Adrenal gland (tissue), 12 donors: ENCODE measurements around the gene DAPK2. TPM values are rescaled to one million over a fixed set of nuclear protein-coding genes. Genes with fewer than 3 reads are reported as not detected.

ENCODE experiments used
- DNase-seq, 7 donors: peaks; one replicate each; pipeline ENCODE4 v3.0.0-alpha.2; 2019 to 2020
- H3K27ac ChIP-seq, 5 donors: fragments of 200-600 bp; sonication (generic) in 4 of 5; 1 replicate in 3 of 5; 2 replicates in 2 of 5; pipeline versions ENCODE4 v1.5.1 to v1.8.0; 2016 to 2020; ENCODE audit warnings: mild to moderate bottlenecking in 1 of 5
- H3K27me3 ChIP-seq: fragments of 200-600 bp; 2 replicates; pipeline ENCODE4 v1.8.0; 2021
- H3K36me3 ChIP-seq, 2 donors: fragments of 200-600 bp; replicated peaks in 1 of 2; 1 replicate in 1 of 2; 2 replicates in 1 of 2; pipeline versions ENCODE4 v1.5.1 to v1.8.0; 2018 to 2022
- H3K4me1 ChIP-seq, 2 donors: fragments of 200-600 bp; replicated peaks in 1 of 2; 1 replicate in 1 of 2; 2 replicates in 1 of 2; pipeline versions ENCODE4 v1.5.1 to v1.8.0; 2018 to 2021
- H3K4me3 ChIP-seq, 4 donors: fragments of 200-600 bp; sonication (generic) in 3 of 4; one replicate each; pipeline ENCODE4 v1.5.1; 2016 to 2018
- H3K9me3 ChIP-seq, 3 donors: fragments of 200-600 bp; sonication (generic) in 1 of 3; replicated peaks in 1 of 3; 1 replicate in 2 of 3; 2 replicates in 1 of 3; pipeline versions ENCODE4 v1.5.1 to v1.8.0; 2016 to 2021
- POLR2A ChIP-seq, 2 donors: fragments of 450-650 bp; IDR thresholded peaks; one replicate each; pipeline ENCODE4 v1.6.1; 2017; ENCODE audit warnings: antibody characterized with exemption in 2 of 2, mild to moderate bottlenecking in 2 of 2, moderate library complexity in 1 of 2
- WGBS, 4 donors: extraction: QIAGEN DNeasy Blood & Tissue Kit in 2 of 4; methylation state at CpG; one replicate each; pipeline versions ENCODE4 v1.1.5 to v1.1.7; 2013 to 2017; 5-methylcytosine and 5-hydroxymethylcytosine counted together
- intact Hi-C, 2 donors: fragments of 100-400 bp; cut with DNase I; formaldehyde crosslinking; loops; one replicate each; pipeline versions ENCODE4 v1.14.1 to v1.15.0; 2022 to 2023
- polyA plus RNA-seq, 3 donors: library from polyadenylated mRNA; stranded (reverse); fragments of 200-250 nt in 2 of 3; fragments of 350-450 nt in 1 of 3; fragmentation: Illumina TruSeq in 1 of 3; extraction: RNeasy Lipid Tissue Mini Kit (QIAGEN cat#74804) in 1 of 3; gene quantifications; one replicate each; pipeline ENCODE4 v1.2.3, GENCODE V29; 2013 to 2014
- total RNA-seq, 9 donors: library from RNA; depleted of rRNA in 4 of 9; stranded (reverse); fragments of >200 nt in 4 of 9; fragments of 120-200 nt in 1 of 9; fragmentation: NEBNext Ultra II Directional in 1 of 9; extraction: Animal tissue kit (Norgen Biotek cat#: 25700) in 1 of 9; gene quantifications; one replicate each; pipeline versions ENCODE4 v1.1.0 to v1.2.4, GENCODE V29; 2013 to 2023
- TF ChIP-seq, protein P1 (sequence below), 6 experiments: fragments of 450-650 bp in 4 of 6; fragments of 200-600 bp in 2 of 6; sonication (generic) in 1 of 6; IDR thresholded peaks; 1 replicate in 5 of 6; 2 replicates in 1 of 6; pipeline versions ENCODE4 v1.5.1 to v1.8.0; 2016 to 2021; ENCODE audit warnings: antibody characterized with exemption in 6 of 6, mild to moderate bottlenecking in 2 of 6, moderate library complexity in 1 of 6
- donor health status: healthy with polysubstance abuse.
- donor health status: Bipolar disorder and iron deficiency.
- donor health status: DM: yes; HTN: yes; CAD: no.
- donor health status: DM: no; HTN: no; CAD: no.
- donor health status: DM: no; HTN: no; CAD: no.
- donor health status: DM: yes; HTN: yes; CAD: no.

DAPK2 gene
- total and polyA plus RNA-seq, 12 donors, result 0.97 to 8.7 (median 6.1) TPM

DNA sequence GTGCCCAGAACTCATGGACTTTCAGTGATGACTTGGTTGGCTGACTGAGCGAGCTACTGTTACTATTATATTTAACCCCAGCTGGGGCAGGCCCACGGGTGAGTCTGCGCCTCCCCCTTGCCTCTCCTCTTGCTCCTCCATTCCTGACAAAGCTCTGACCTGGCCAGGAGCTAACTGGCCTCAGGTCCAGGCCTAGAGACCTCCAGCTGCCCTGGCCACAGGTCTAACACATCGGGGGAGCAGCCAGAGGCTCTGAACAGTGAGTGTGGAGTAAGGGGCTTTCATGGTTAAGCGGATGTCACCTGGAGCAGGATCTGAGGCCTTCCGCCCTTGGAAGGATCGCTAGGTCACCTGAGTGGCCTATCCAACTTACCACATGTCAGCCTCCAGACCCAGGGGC is 116.3 kb downstream of the DAPK2 start:
- Histone ChIP-seq H3K36me3 (no peaks in the 10 kb centered on the region), H3K4me1 (peaks cover 0 to 10% of the 10 kb centered on the region in 2 donors), H3K4me3 (no peak overlapping the region), H3K27me3 (no peaks in the 10 kb centered on the region), H3K9me3 (no peaks in the 10 kb centered on the region), H3K27ac (no peak overlapping the region)
- WGBS, 4 donors, result 90 to 97% (median 97%) methylated on average over 7 of the region's 7 CpGs
- TF ChIP-seq, protein P1, sequence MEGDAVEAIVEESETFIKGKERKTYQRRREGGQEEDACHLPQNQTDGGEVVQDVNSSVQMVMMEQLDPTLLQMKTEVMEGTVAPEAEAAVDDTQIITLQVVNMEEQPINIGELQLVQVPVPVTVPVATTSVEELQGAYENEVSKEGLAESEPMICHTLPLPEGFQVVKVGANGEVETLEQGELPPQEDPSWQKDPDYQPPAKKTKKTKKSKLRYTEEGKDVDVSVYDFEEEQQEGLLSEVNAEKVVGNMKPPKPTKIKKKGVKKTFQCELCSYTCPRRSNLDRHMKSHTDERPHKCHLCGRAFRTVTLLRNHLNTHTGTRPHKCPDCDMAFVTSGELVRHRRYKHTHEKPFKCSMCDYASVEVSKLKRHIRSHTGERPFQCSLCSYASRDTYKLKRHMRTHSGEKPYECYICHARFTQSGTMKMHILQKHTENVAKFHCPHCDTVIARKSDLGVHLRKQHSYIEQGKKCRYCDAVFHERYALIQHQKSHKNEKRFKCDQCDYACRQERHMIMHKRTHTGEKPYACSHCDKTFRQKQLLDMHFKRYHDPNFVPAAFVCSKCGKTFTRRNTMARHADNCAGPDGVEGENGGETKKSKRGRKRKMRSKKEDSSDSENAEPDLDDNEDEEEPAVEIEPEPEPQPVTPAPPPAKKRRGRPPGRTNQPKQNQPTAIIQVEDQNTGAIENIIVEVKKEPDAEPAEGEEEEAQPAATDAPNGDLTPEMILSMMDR (IDR thresholded peaks at IDR 0.05), result no peak
- TF ChIP-seq POLR2A (IDR thresholded peaks at IDR 0.05), result no peak
- no peak for DNase-seq
- intact Hi-C loops, result no loop called here

DNA sequence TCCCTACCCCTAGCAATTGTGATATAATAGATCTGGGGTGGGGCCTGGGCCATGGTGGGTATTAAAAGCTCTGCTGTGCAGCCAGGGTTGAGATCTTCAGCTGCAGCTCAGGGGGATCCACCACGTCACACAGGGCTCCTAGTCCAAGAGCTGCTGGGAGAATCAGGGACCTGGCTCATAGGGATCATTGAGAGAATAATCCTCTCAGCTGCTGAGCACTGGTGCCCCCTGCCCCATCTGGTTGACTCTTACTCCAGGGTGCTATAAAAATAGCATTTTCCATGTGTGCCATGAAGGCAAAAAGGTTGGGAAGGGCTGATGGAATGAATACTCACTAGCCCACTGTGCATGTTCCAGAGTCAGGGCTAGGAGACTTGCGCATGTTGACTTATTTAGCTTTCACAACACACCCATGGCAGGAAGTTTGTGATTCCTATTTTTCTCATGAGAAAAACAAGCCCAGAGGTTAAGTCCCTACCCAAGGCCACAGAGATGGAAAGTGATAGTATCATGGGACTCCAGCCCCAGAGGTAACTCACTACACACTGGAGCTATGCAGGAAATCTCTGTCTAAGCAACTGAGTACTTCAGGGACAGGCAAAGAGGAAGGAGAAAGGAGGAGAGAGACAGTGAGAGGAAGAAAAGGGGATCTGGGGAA is 118.0 kb downstream of the DAPK2 start:
- no peak overlapping the region for H3K4me3 ChIP-seq
- H3K27me3 ChIP-seq, result no peaks in the 10 kb centered on the region
- no peaks in the 10 kb centered on the region for H3K9me3 ChIP-seq
- TF ChIP-seq, protein P1 (IDR thresholded peaks at IDR 0.05), result no peak
- WGBS, 4 donors, result 56 to 71% (median 59%) methylated on average over 2 of the region's 2 CpGs
- DNase-seq, result peak in 3 of 7 donors; percentile 31 to 49 (median 42)
- peaks cover 0 to 10% of the 10 kb centered on the region in 2 donors for H3K4me1 ChIP-seq
- no peaks in the 10 kb centered on the region for H3K36me3 ChIP-seq
- peak overlapping the region in 2 of 5 donors; percentile 12 to 38 for H3K27ac ChIP-seq
- intact Hi-C loops, result no loop called here

DNA sequence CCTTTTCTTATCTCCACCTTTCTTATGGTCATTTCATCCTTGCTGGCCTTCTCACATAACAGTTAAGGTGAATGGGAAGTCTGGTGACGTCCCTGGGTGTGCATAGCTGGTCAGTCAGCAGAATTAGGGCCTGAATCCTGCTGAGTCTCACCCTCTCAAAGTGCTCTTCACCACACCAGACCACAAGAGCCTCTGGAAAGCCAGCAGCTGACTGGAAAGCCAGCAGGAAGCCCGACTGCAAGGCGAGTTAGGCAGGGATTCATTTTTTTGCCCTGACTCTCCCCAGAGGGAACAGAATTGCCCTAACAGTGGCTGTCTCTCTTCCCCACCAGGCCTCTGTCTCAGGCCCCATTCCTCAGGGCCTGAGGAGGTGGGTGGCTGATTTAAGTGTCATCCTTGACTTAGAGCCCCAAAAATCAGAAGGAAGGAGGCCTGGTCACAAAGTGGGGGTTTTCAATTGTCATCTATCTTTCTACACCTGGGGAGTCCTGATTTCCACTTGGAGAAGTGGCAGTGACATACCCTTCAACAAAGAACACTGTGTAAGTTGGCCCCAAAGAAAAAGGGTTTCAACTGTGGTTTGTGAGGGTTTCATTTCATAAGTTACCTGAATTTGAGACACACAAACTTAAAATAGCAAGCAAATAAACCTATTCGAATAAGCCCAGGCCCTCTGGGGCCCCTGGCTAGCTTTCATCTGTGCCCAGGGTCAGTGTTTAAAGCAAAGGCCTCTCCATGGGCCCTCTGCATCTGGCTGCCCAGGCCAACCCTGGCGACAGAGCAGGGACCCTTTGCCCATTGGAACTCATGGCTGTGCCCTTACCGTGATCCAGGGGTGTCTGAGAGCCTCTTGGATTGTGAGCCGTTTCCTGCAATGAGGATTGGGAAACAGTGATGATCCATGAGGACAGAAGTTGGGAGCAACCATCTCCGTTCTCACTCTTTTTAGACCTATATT is 122.0 kb downstream of the DAPK2 start:
- TF ChIP-seq, protein P1 (IDR thresholded peaks at IDR 0.05), result no peak
- TF ChIP-seq POLR2A (IDR thresholded peaks at IDR 0.05), result no peak
- DNase-seq, result no peak
- peaks cover 0 to 10% of the 10 kb centered on the region in 2 donors for H3K4me1 ChIP-seq
- no peaks in the 10 kb centered on the region for H3K9me3 ChIP-seq
- no peak overlapping the region for H3K4me3 ChIP-seq
- H3K27me3 ChIP-seq, result no peaks in the 10 kb centered on the region
- H3K27ac ChIP-seq, result no peak overlapping the region
- intact Hi-C loops, result no loop called here
- WGBS, 4 donors, result 91 to 94% (median 93%) methylated on average over 6 to 8 of the region's 8 CpGs
- H3K36me3 ChIP-seq, result no peaks in the 10 kb centered on the region

DNA sequence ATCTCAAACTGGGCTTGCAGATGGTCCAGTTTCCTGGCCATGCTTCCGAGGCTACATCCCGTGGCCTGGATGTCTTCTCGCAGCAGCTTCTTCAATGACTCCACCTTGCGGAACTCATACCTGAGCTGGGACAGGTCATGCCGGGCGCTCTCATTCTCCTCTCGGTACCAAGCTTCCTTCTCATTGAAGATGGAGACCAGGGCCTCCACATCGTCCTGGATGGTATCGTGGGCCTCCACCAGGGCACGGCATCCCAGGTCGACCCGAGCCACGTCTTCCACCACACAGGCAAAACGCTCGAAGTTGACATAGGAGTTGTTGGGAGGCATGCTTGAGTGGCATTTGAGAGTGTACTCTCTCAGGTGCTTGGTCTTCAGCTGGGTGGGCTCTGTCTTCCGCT is 123.4 kb downstream of the DAPK2 start:
- 85 to 95% (median 87%) methylated on average over 13 to 16 of the region's 16 CpGs for WGBS, 4 donors
- intact Hi-C loops, result no loop called here
- TF ChIP-seq, protein P1 (IDR thresholded peaks at IDR 0.05), result no peak
- no peak for TF ChIP-seq POLR2A (IDR thresholded peaks at IDR 0.05)
- no peaks in the 10 kb centered on the region for H3K36me3 ChIP-seq
- H3K9me3 ChIP-seq, result no peaks in the 10 kb centered on the region
- no peak overlapping the region for H3K4me3 ChIP-seq
- H3K27ac ChIP-seq, result no peak overlapping the region
- no peaks in the 10 kb centered on the region for H3K27me3 ChIP-seq
- H3K4me1 ChIP-seq, result no peaks in the 10 kb centered on the region
- DNase-seq, result no peak
